Nephron (organoid): ENCODE data around the gene FAM110D.

Source experiments
- H3K27ac Mint-ChIP-seq, 3 experiments: 2 replicates each; pipeline ENCODE4 v1.8.0; 2020; ENCODE audit warnings: mixed read lengths in 3 of 3, mild to moderate bottlenecking in 2 of 3, moderate library complexity in 1 of 3
- H3K27me3 Mint-ChIP-seq: 2 replicates; pipeline ENCODE4 v1.8.0; 2021; ENCODE audit warnings: low read depth, mild to moderate bottlenecking, moderate library complexity, mixed read lengths
- H3K36me3 Mint-ChIP-seq: 2 replicates; pipeline ENCODE4 v1.8.0; 2020; ENCODE audit warnings: low read depth, mixed read lengths
- H3K4me1 Mint-ChIP-seq: 2 replicates; pipeline ENCODE4 v1.8.0; 2020; ENCODE audit warnings: mixed read lengths
- H3K4me3 Mint-ChIP-seq, 3 experiments: 2 replicates each; pipeline ENCODE4 v1.8.0; 2020; ENCODE audit warnings: mild to moderate bottlenecking in 3 of 3, mixed read lengths in 3 of 3, moderate library complexity in 2 of 3
- H3K9me3 Mint-ChIP-seq: 2 replicates; pipeline ENCODE4 v1.8.0; 2020; ENCODE audit warnings: mixed read lengths
- TF ChIP-seq, protein P1 (sequence below), 3 experiments: fragments of 200-600 bp; sonication (generic); IDR thresholded peaks; one replicate each; pipeline ENCODE4 v1.5.0; 2021; ENCODE audit warnings: antibody characterized with exemption in 3 of 3; ENCODE audit not compliant: unreplicated experiment in 3 of 3

FAM110D gene

DNA sequence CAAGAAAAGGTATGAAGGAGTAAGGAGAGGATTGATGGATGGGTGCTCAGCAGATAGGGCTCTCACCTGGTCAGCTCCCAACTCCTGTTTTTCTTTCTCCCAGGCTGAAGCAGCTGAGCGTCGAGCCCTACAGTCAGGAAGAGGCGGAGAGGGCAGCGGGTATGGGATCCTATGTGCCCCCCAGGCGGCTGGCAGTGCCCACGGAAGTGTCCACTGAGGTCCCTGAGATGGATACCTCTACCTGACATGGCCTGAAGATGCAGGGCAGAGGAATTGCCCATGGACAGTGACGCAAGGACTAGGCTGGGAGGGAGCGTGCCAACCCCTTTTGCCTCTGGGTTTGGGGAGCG is 11.6 kb downstream of the FAM110D start:
- Mint-ChIP-seq H3K4me1 (peaks cover 17% of the 10 kb centered on the region), H3K36me3 (no peaks in the 10 kb centered on the region), H3K4me3 (peak overlapping the region; percentile 87 to 91 (median 89)), H3K9me3 (no peaks in the 10 kb centered on the region), H3K27ac (peak overlapping the region in 2 of 3 experiments; percentile 55 to 72), H3K27me3 (no peaks in the 10 kb centered on the region)
- TF ChIP-seq, protein P1, sequence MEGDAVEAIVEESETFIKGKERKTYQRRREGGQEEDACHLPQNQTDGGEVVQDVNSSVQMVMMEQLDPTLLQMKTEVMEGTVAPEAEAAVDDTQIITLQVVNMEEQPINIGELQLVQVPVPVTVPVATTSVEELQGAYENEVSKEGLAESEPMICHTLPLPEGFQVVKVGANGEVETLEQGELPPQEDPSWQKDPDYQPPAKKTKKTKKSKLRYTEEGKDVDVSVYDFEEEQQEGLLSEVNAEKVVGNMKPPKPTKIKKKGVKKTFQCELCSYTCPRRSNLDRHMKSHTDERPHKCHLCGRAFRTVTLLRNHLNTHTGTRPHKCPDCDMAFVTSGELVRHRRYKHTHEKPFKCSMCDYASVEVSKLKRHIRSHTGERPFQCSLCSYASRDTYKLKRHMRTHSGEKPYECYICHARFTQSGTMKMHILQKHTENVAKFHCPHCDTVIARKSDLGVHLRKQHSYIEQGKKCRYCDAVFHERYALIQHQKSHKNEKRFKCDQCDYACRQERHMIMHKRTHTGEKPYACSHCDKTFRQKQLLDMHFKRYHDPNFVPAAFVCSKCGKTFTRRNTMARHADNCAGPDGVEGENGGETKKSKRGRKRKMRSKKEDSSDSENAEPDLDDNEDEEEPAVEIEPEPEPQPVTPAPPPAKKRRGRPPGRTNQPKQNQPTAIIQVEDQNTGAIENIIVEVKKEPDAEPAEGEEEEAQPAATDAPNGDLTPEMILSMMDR (IDR thresholded peaks at IDR 0.05; ENCODE audit: unreplicated experiment in 3 of 3), result no peak

DNA sequence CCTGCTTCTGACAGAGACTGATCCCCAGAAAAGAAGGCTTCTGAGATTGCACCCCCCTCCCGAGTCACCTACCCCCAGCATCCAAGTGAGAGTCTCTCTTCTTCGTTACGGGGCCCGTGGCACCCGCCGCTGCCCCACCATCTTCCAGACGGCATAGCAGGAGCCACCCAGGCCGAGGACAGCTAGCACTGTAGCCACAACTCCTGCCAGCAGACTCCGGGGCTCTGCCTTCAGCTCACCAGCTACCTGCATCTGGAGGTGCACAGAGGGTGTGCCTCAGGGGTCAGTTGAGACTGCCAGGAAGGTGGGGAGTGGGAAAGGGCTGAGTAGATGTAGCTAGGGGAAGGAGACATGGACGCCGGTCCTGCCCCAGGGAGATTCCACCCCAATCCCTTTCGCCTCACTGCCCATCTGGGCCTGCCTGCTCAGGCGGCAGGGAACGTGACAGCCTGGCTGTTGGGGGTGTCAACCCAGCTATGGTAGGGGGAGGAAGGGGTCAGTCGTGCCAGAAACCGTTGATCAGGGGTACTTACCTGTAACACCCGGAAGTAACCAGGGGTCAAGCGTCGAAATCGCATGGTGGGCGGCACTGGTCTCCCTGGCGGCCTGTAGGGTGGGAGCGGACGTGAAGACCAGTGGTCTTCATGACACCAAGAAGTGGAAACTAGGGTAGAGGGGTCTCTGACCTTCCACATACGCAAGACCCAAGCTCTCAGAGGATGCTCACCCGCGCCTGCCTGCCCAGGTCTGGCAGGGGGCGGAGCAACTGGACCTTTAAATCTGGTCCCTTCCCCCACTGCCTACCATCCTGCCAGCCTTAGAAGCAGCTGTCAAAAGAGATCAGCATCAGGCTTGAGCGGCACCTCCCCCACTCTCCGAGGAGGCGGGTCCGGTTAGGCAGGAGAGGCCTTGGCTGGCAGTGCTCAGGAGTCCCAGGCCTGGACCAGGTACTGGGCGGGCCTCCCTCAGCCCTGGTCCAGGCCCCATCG is 12.5 kb downstream of the FAM110D start, which contains the start of gene ZNF593OS:
TSS of gene ZNF593OS (minus strand) at position 749 of the 989 bp plus-strand sequence. CDS start at position 578, 171 bp downstream.
- Mint-ChIP-seq H3K4me1 (peaks cover 13% of the 10 kb centered on the region), H3K4me3 (peak within 1 kb of the TSS; percentile 87 to 91 (median 89)), H3K27me3 (no peaks in the 10 kb centered on the region), H3K36me3 (no peaks in the 10 kb centered on the region), H3K9me3 (no peaks in the 10 kb centered on the region), H3K27ac (no peak within 1 kb of the TSS)
- TF ChIP-seq, protein P1 (IDR thresholded peaks at IDR 0.05; ENCODE audit: unreplicated experiment in 3 of 3), result no peak

DNA sequence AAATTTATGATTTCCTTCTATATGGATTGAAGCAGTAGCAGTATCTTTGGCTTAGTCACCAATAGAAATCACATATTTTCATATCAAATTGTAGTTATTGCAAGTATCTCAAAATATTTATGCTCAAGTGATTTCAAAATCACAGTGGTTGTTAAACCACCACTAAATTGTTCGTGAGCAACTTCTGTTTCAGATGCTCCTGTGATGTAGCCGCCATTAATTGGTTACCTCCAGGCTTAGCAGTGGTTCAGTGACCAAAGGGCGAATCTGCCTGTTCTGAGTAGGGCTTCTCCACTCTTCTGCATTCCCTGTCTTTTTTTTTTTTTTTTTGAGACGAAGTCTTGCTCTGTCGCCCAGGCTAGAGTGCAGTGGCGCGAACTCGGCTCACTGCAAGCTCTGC is 16.5 kb downstream of the FAM110D start:
- no peaks in the 10 kb centered on the region for H3K36me3 Mint-ChIP-seq
- TF ChIP-seq, protein P1 (IDR thresholded peaks at IDR 0.05; ENCODE audit: unreplicated experiment in 3 of 3), result no peak
- no peaks in the 10 kb centered on the region for H3K4me1 Mint-ChIP-seq
- no peak overlapping the region for H3K27ac Mint-ChIP-seq
- H3K9me3 Mint-ChIP-seq, result no peaks in the 10 kb centered on the region
- no peaks in the 10 kb centered on the region for H3K27me3 Mint-ChIP-seq
- H3K4me3 Mint-ChIP-seq, result no peak overlapping the region

DNA sequence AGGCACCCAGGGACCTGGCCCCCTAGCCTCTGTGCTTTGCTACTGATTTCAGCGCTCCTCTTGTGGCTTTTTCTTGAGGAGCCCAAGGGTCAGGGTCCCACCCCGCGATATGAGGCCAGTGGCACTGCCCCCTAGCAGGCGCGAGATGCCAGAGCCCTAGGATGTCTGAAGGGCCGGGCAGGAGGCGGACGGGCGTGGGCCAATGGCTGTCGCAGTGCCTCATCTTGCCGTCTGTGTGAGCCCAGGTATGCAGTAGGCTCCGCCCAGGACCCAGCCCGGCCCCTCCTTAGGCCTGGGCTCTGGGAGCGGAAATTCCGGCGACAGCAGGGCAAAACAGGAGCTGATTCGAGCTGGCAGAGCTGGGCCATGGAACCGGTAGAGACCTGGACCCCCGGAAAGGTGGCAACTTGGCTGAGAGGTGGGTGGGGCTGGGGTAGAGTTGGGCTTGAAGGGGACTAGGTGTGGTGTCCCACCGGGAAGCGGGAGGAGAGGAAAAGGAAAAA is 18.4 kb downstream of the FAM110D start, which contains the start of gene CNKSR1:
TSS of gene CNKSR1 (plus strand) at position 310 of the 503 bp plus-strand sequence. CDS start at position 367, 57 bp downstream.
- peaks cover 7% of the 10 kb centered on the region for H3K4me1 Mint-ChIP-seq
- H3K9me3 Mint-ChIP-seq, result no peaks in the 10 kb centered on the region
- H3K27me3 Mint-ChIP-seq, result no peaks in the 10 kb centered on the region
- TF ChIP-seq, protein P1 (IDR thresholded peaks at IDR 0.05; ENCODE audit: unreplicated experiment in 3 of 3), result no peak
- H3K4me3 Mint-ChIP-seq, result peak within 1 kb of the TSS in 2 of 3 experiments; percentile 58 to 71
- no peaks in the 10 kb centered on the region for H3K36me3 Mint-ChIP-seq
- peak within 1 kb of the TSS in 1 of 3 experiments; percentile 63 for H3K27ac Mint-ChIP-seq

DNA sequence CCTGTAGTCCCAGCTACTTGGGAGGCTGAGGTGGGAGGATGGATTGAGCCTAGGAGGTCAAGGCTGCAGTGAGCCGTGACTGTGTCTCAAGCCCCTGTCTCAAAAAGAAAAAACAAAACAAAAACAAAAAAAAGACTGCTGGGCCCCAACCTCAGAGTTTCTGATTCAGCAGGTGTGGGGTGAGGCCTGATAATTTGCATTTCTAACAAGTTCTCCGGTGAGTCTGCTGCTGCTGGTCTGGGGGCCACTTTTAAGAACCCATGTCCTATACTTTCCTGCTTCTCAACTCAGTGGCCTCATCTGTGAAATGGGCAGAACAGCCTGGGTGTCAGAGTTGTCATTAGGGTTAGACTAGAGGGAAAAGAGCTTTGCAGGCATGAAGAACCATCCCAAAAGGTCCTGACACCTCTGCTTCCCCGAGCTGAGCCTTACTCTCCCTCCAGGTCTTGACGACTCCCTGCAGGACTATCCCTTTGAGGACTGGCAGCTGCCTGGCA is 21.2 kb downstream of the FAM110D start:
- H3K27me3 Mint-ChIP-seq, result no peaks in the 10 kb centered on the region
- no peak overlapping the region for H3K27ac Mint-ChIP-seq
- TF ChIP-seq, protein P1 (IDR thresholded peaks at IDR 0.05; ENCODE audit: unreplicated experiment in 3 of 3), result no peak
- no peak overlapping the region for H3K4me3 Mint-ChIP-seq
- H3K4me1 Mint-ChIP-seq, result peaks cover 7% of the 10 kb centered on the region
- no peaks in the 10 kb centered on the region for H3K36me3 Mint-ChIP-seq
- no peaks in the 10 kb centered on the region for H3K9me3 Mint-ChIP-seq
